Measurements from ENCODE around the gene SLC17A5.

The SLC17A5 gene

DNA sequence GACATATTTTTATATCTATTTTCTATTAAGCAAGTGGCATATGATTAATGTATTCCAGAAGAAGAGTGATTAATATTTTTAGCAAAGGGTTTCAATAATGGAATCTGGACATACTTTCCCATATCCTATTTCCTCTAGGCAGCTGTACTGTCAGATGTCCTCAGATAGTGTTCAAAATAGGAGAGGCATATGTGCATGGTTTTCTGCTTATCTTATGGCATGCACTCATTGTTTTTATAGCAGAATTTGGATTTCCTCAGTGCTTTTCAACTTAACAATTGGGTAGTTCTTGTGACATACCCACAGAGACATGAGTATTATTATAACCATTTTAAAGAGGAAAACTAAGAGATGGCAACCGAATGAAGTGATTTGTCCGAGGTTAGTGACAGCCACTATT lies 12.6 kb upstream of the SLC17A5 start:
- Histone ChIP-seq H3K9me3 (ENCODE audit: control insufficient read depth, low read length) (no peaks in the 10 kb centered on the region), H3K4me3 (ENCODE audit: insufficient read depth, low read depth, low read length) (no peak overlapping the region), H3K36me3 (ENCODE audit: control insufficient read depth, insufficient read depth, low read length) (no peaks in the 10 kb centered on the region), H3K4me1 (ENCODE audit: control insufficient read depth, insufficient read depth, low read length) (no peaks in the 10 kb centered on the region), H3K27me3 (ENCODE audit: control insufficient read depth, insufficient read depth, low read length, poor library complexity, severe bottlenecking) (peaks cover 6% of the 10 kb centered on the region), H3K27ac (ENCODE audit: insufficient read depth, low read depth, low read length, poor library complexity, severe bottlenecking) (no peak overlapping the region)
- 93% methylated on average over 2 of the region's 2 CpGs; no CpG with 5 or more reads in 1 of the 2 experiments for WGBS, 2 experiments

DNA sequence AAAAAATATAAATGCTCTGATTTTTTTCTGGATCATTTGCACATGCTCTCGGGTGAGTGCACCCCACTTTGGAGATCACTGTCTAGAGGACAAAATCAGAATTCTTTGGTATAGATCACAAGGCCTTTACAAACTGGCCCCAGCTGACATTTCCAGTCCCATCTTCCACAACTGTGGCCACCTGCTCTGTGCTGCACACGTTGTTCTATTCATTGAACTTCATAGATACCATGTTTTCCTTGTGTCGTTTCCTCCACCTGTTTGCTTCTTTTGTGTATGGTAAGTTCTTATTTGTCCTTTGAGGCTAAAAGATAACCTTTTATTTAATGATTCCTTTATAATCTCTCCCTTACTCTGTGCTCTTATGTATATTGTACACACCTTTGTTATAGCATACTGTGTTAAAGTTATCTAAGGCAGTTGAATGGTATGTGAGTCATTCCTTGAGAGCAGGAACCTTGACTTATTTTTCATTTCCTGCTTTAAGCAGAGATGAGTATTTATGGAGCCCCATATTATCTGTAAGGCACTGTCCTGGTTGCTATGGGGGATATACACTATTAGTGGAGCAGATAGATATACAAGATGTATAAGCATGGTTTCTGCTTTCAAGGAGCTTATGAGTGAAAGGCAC lies 12.0 kb upstream of the SLC17A5 start:
- Histone ChIP-seq H3K27me3 (ENCODE audit: control insufficient read depth, insufficient read depth, low read length, poor library complexity, severe bottlenecking) (peaks cover 6% of the 10 kb centered on the region), H3K4me1 (ENCODE audit: control insufficient read depth, insufficient read depth, low read length) (no peaks in the 10 kb centered on the region), H3K9me3 (ENCODE audit: control insufficient read depth, low read length) (no peaks in the 10 kb centered on the region), H3K27ac (ENCODE audit: insufficient read depth, low read depth, low read length, poor library complexity, severe bottlenecking) (no peak overlapping the region), H3K4me3 (ENCODE audit: insufficient read depth, low read depth, low read length) (no peak overlapping the region), H3K36me3 (ENCODE audit: control insufficient read depth, insufficient read depth, low read length) (no peaks in the 10 kb centered on the region)
- 75 to 82% methylated on average over 2 of the region's 3 CpGs for WGBS, 2 experiments

DNA sequence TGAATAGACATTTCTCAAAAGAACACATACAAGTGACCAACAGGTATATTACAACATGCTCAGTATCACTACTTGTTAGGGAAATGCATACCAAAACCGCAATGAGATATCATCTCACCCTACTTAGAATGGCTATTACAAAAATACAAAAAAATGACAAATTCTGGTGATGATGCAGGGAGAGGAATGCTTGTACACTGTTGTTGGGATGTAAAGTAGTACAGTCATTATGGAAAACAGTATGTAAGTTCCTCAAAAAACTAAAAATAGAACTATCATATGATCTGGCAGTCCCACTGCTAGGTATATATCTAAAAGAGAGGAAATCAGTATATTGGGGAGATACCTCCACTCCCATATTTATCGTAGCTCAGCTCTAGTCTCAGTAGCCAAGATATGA lies 10.9 kb upstream of the SLC17A5 start:
- Histone ChIP-seq H3K27ac (ENCODE audit: insufficient read depth, low read depth, low read length, poor library complexity, severe bottlenecking) (no peak overlapping the region), H3K9me3 (ENCODE audit: control insufficient read depth, low read length) (no peaks in the 10 kb centered on the region), H3K4me1 (ENCODE audit: control insufficient read depth, insufficient read depth, low read length) (no peaks in the 10 kb centered on the region), H3K27me3 (ENCODE audit: control insufficient read depth, insufficient read depth, low read length, poor library complexity, severe bottlenecking) (peaks cover 6% of the 10 kb centered on the region), H3K36me3 (ENCODE audit: control insufficient read depth, insufficient read depth, low read length) (no peaks in the 10 kb centered on the region), H3K4me3 (ENCODE audit: insufficient read depth, low read depth, low read length) (no peak overlapping the region)
- WGBS, 2 experiments: 82 to 100% methylated on average over 1 to 2 of the region's 2 CpGs

DNA sequence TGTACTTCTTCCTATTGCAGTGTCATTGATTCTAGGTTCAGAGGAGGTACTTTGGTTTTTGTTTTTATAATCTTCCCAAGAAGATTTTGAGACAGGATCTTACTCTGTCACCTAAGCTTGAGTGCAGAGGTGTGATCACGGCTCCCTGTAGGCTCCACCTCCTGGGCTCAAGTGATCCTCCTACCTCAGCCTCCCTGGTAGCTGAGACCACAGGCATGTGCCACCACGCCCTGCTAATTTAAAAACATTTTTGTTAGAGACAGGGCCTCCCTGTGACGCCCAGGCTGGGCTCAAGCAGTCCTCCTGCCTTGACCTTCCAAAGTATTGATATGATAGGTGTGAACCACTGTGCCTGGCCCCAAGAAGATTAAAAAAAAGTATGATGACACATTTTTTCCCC lies 3.4 kb upstream of the SLC17A5 start:
- Histone ChIP-seq H3K4me3 (ENCODE audit: insufficient read depth, low read depth, low read length) (no peak overlapping the region), H3K27me3 (ENCODE audit: control insufficient read depth, insufficient read depth, low read length, poor library complexity, severe bottlenecking) (no peaks in the 10 kb centered on the region), H3K27ac (ENCODE audit: insufficient read depth, low read depth, low read length, poor library complexity, severe bottlenecking) (no peak overlapping the region), H3K9me3 (ENCODE audit: control insufficient read depth, low read length) (no peaks in the 10 kb centered on the region), H3K4me1 (ENCODE audit: control insufficient read depth, insufficient read depth, low read length) (no peaks in the 10 kb centered on the region), H3K36me3 (ENCODE audit: control insufficient read depth, insufficient read depth, low read length) (no peaks in the 10 kb centered on the region)
- WGBS, 2 experiments: 90% methylated on average over 3 of the region's 3 CpGs

DNA sequence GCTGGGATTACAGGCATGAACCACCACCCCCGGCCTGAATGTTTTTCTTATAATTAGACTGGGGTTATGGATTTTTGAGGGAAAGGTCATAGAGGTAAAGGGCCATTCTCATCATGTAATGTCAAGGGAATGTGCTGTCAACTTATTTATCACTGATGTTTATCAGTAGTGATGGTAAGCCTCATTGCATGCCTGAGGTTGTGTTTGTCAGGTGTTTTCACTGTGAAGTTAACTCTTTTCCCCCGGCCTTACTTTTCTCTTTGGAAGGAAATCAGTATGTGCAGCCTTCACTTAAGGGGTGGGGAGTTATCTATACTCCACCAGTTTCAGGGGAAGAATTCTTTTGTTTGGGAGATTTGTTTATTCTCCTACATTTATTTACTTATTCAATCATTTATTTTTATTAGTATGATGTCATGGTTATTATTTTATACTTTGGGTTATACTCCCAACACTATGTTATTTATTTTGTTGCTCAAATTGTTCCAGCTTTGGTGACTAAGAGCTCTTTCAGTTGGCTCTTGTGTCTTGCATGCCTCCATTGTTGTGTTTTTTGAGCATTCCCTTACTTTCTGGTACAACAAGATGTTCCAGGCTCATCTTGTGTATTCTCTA lies 2.8 kb upstream of the SLC17A5 start:
- H3K4me3 ChIP-seq (ENCODE audit: insufficient read depth, low read depth, low read length): no peak overlapping the region
- WGBS, 2 experiments: 88 to 94% methylated on average over 2 of the region's 2 CpGs
- no peaks in the 10 kb centered on the region for H3K27me3 ChIP-seq (ENCODE audit: control insufficient read depth, insufficient read depth, low read length, poor library complexity, severe bottlenecking)
- H3K4me1 ChIP-seq (ENCODE audit: control insufficient read depth, insufficient read depth, low read length): no peaks in the 10 kb centered on the region
- H3K9me3 ChIP-seq (ENCODE audit: control insufficient read depth, low read length): no peaks in the 10 kb centered on the region
- H3K36me3 ChIP-seq (ENCODE audit: control insufficient read depth, insufficient read depth, low read length): no peaks in the 10 kb centered on the region
- H3K27ac ChIP-seq (ENCODE audit: insufficient read depth, low read depth, low read length, poor library complexity, severe bottlenecking): no peak overlapping the region

DNA sequence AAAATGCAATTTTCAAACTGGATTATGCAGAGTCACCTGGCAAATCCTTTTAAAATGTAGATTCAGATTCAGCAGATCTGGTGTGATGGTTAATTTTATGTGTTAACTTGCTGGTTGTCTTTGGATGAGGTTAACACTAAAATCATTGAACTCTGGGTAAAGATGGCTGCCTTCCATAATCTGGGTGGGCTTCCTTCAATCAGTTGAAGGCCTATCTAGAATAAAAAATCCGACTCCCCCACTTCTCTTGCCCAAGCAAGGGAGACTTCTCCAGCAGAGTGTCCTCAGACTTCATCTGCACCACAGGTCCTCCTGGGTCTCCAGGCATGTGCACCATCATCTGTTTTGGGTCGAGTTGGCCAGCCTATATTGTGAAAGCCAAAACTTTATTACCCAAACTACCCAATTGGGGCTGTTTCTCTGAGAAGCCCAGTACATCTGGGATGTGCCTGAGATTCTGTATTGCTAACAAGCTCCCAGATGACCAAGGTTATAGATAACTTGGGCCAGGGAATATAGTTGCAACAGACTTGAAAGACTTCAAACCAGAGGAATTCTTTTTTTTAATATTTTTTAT lies 1.6 kb upstream of the SLC17A5 start:
- Histone ChIP-seq H3K4me3 (ENCODE audit: insufficient read depth, low read depth, low read length) (no peak overlapping the region), H3K36me3 (ENCODE audit: control insufficient read depth, insufficient read depth, low read length) (no peaks in the 10 kb centered on the region), H3K27ac (ENCODE audit: insufficient read depth, low read depth, low read length, poor library complexity, severe bottlenecking) (no peak overlapping the region), H3K27me3 (ENCODE audit: control insufficient read depth, insufficient read depth, low read length, poor library complexity, severe bottlenecking) (no peaks in the 10 kb centered on the region), H3K9me3 (ENCODE audit: control insufficient read depth, low read length) (no peaks in the 10 kb centered on the region), H3K4me1 (ENCODE audit: control insufficient read depth, insufficient read depth, low read length) (no peaks in the 10 kb centered on the region)
- WGBS, 2 experiments: 90 to 98% methylated on average over 2 of the region's 2 CpGs

DNA sequence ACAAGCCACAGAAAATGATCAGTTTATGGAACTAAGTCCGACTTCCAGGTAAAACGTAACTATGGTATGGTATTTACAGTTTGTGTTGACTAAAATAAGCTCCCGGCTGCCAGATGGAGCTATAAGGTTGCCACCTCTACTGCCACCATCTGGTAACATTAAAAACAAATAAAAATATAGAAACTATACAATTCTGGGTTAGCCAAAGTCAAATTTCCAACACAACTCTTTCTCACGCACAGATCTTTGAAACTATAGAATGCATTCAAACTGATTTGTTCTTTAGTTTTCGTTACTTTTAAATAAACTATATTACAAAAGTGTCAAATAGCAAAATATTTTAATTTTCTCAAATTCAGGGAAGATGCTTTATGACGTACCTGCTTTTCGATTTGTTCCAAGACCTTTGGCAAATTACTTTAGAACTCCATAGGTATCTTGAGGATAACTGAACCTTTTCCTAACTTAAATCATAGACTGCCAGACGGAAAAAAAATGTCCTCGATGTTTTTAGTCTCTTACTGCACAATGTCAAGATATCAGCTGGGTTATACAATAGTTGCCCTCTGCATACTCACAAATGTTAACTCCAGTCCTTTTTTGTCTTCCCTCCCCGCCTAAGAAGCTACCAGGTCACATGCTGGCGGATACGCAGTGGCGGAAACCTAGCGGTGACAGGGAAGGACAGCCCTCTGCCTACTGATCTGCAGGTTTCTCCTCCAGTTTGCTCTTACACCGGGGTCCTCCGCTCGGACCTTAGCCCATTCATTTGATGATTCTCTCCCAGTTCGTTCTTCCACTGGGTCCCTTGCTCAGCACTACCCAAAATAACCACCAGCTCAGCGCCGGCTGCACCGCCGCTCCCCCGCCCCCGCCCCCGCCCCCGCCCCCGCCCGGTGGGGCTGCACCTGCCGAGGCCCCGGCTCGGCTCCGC lies 888 bp downstream of the SLC17A5 start:
- no peak overlapping the region for H3K27ac ChIP-seq (ENCODE audit: insufficient read depth, low read depth, low read length, poor library complexity, severe bottlenecking)
- no peaks in the 10 kb centered on the region for H3K4me1 ChIP-seq (ENCODE audit: control insufficient read depth, insufficient read depth, low read length)
- H3K27me3 ChIP-seq (ENCODE audit: control insufficient read depth, insufficient read depth, low read length, poor library complexity, severe bottlenecking): no peaks in the 10 kb centered on the region
- no peaks in the 10 kb centered on the region for H3K36me3 ChIP-seq (ENCODE audit: control insufficient read depth, insufficient read depth, low read length)
- 3 to 5% methylated on average over 27 to 28 of the region's 32 CpGs for WGBS, 2 experiments
- no peaks in the 10 kb centered on the region for H3K9me3 ChIP-seq (ENCODE audit: control insufficient read depth, low read length)
- H3K4me3 ChIP-seq (ENCODE audit: insufficient read depth, low read depth, low read length): peak overlapping the region; percentile 92

DNA sequence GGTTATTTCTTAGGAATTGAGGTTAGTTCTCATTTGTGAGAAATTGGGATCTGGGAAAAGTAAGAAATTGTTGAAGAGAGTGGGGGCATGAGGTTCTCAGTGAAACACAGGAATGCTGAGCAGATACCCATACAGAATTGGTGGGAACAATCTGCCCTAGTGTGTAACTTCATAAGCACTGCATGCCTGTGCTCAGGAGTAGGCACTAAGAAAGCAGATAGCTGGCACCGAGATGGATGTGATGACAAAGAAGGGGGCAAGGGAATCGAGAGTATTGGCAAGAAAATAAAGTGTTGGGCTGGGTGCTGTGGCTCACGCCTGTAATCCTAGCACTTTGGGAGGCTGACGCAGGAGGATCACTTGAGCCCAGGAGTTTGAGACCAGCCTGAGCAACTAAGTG lies 4.0 kb downstream of the SLC17A5 start:
- Histone ChIP-seq H3K4me3 (ENCODE audit: insufficient read depth, low read depth, low read length) (no peak overlapping the region), H3K27me3 (ENCODE audit: control insufficient read depth, insufficient read depth, low read length, poor library complexity, severe bottlenecking) (no peaks in the 10 kb centered on the region), H3K9me3 (ENCODE audit: control insufficient read depth, low read length) (no peaks in the 10 kb centered on the region), H3K36me3 (ENCODE audit: control insufficient read depth, insufficient read depth, low read length) (no peaks in the 10 kb centered on the region), H3K27ac (ENCODE audit: insufficient read depth, low read depth, low read length, poor library complexity, severe bottlenecking) (no peak overlapping the region), H3K4me1 (ENCODE audit: control insufficient read depth, insufficient read depth, low read length) (no peaks in the 10 kb centered on the region)
- WGBS, 2 experiments: 70 to 74% methylated on average over 4 of the region's 4 CpGs

DNA sequence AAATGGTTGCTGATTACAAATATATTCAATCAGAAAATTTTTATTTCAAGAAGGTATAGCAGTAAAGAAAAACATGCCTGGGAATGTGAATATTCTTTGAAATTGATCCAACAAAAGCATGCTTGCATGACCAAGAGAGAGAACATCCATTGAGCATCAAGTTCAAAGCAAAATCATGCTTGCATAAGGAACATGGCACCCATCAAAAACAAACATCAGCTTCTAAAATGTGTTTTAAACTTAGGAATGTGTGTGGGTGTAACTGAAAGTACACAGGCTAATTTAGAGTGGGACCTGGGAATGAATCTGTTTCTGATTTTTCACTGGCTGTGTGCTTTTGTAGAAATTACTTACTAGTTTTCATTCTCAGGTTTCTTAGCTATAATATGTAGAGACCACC lies 5.6 kb downstream of the SLC17A5 start:
- no peaks in the 10 kb centered on the region for H3K36me3 ChIP-seq (ENCODE audit: control insufficient read depth, insufficient read depth, low read length)
- H3K9me3 ChIP-seq (ENCODE audit: control insufficient read depth, low read length): no peaks in the 10 kb centered on the region
- no peaks in the 10 kb centered on the region for H3K27me3 ChIP-seq (ENCODE audit: control insufficient read depth, insufficient read depth, low read length, poor library complexity, severe bottlenecking)
- H3K27ac ChIP-seq (ENCODE audit: insufficient read depth, low read depth, low read length, poor library complexity, severe bottlenecking): no peak overlapping the region
- H3K4me1 ChIP-seq (ENCODE audit: control insufficient read depth, insufficient read depth, low read length): no peaks in the 10 kb centered on the region
- H3K4me3 ChIP-seq (ENCODE audit: insufficient read depth, low read depth, low read length): no peak overlapping the region
